Right ventricle myocardium superior (tissue), 1 donor: ENCODE measurements around the gene CDKL4. TPM values are rescaled to one million over a fixed set of nuclear protein-coding genes. Genes with fewer than 3 reads are reported as not detected.

Source experiments
- ATAC-seq: fragments of 200-7000 bp; cut with Tn5 transposase; one replicate; pipeline ENCODE4 v1.9.1; 2020; ENCODE audit warnings: mild to moderate bottlenecking; ENCODE audit not compliant: poor library complexity
- DNase-seq: peaks from one replicate; pipeline ENCODE4 v3.0.0-alpha.2; 2020
- intact Hi-C: fragments of 100-400 bp; cut with DNase I; formaldehyde crosslinking; loops from one replicate; pipeline ENCODE4 v1.11.2; 2022
- total RNA-seq: library from RNA; stranded (reverse); fragmentation: NEBNext Ultra II Directional; extraction: Animal tissue kit (Norgen Biotek cat#: 25700); gene quantifications from one replicate; pipeline ENCODE4 v1.2.1, GENCODE V29; 2021
- donor health status: DM: no; HTN: yes; CAD: no; lungs with severe emphysema.

The CDKL4 gene
- total RNA-seq, 1 donor from 2014 or later: not detected

GRCh38 chr2:39128919-39129391 lies 114.8 kb downstream of the CDKL4 start:
- no peak for ATAC-seq
- intact Hi-C loops: no loop called here
- DNase-seq: no peak

- ATAC-seq (no peak), DNase-seq (no peak)
- intact Hi-C loops: no loop called here
These were observed 115.8 kb downstream of the CDKL4 start for GRCh38 chr2:39127973-39128372.

Other genes starting within 250 kb of the CDKL4 start
- 24.2 TPM for gene SOS1, start 122.9 kb downstream of the CDKL4 start, total RNA-seq
- gene MAP4K3, start 193.3 kb upstream of the CDKL4 start, total RNA-seq: 37.8 TPM